Measurements from ENCODE around the gene GPATCH4. TPM values are rescaled to one million over a fixed set of nuclear protein-coding genes. Genes with fewer than 3 reads are reported as not detected.
A peak's percentile ranks its signal among the peaks of the same experiment; 100 is the strongest.

GPATCH4 gene
- total RNA-seq, 1 experiment from 2014 or later: 71.7 TPM

DNA sequence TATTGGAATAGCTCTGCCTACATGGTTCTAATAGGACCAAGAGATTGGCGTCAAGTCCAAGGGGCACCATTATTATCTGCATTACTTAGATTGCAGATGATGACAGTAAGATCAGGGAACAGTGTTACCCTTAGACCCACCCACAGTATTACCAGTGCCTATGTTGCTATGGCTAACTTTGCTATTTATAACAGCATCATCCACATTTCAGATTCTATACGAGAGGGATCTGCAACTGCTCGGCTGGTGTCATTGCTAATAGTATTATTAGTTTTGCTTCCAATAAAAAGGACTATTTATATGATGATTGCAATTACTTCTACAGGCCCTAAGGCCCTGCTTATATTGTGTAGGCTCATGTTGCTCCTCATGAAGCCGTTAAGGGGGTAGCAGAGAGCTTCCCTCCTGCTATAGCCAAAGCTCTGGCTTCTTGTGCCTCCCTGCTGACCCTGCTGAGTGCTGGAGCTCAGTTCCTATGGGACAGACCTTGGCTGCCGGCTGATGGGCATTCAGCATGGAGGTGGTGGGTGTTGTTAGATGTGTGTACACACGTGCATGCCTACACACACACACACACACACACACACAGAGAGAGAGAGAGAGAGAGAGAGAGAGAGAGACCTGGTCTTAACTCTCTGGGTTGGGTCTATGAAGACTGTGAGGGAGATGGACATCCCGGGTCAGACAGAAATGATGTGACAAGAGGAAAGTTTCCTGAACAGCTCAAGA lies 41.9 kb upstream of the GPATCH4 start:
- Histone ChIP-seq H3K27me3 (ENCODE audit: insufficient read depth, low read length) (peaks cover 10% of the 10 kb centered on the region; the same call in 1 of the 2 replicates), H2BK15ac (ENCODE audit: low read depth, low read length) (no peak overlapping the region), H4K91ac (ENCODE audit: insufficient read length, low read depth, low read length) (no peak overlapping the region), H4K20me1 (ENCODE audit: control insufficient read depth, insufficient read depth, insufficient read length) (no peaks in the 10 kb centered on the region), H3K23ac (ENCODE audit: insufficient read length, low read depth, low read length) (no peak overlapping the region), H3K56ac (ENCODE audit: insufficient read length, low read depth, low read length) (no peak overlapping the region), H3K79me1 (ENCODE audit: insufficient read depth, low read depth, low read length, poor library complexity, severe bottlenecking) (no peaks in the 10 kb centered on the region), H3K9ac (ENCODE audit: extremely low read depth, insufficient read length, low read length) (no peak overlapping the region), H2AK5ac (ENCODE audit: insufficient read length, low read length) (no peak overlapping the region), H4K5ac (ENCODE audit: insufficient read length, low read depth, low read length) (no peak overlapping the region), H3K14ac (ENCODE audit: insufficient read depth, low read length) (no peak overlapping the region), H3K23me2 (ENCODE audit: insufficient read length, low read depth, low read length, poor library complexity, severe bottlenecking) (peaks cover 11% of the 10 kb centered on the region), H3K18ac (ENCODE audit: insufficient read length, low read depth, low read length) (no peak overlapping the region), H4K8ac (replicated peaks; ENCODE audit: insufficient read length, low read depth, low read length) (no peak overlapping the region), H3K4me1 (ENCODE audit: insufficient read depth, low read length) (peaks cover 4% of the 10 kb centered on the region; the same call in 1 of the 2 replicates), H3K27ac (ENCODE audit: insufficient read length, low read depth, low read length) (no peak overlapping the region), H2BK120ac (ENCODE audit: low read depth, low read length, poor library complexity, severe bottlenecking) (no peak overlapping the region), H3K4me2 (ENCODE audit: insufficient read depth, insufficient read length, low read length) (peak overlapping the region; percentile 92), H2BK20ac (ENCODE audit: low read depth, low read length, poor library complexity, severe bottlenecking) (no peak overlapping the region), H3K79me2 (ENCODE audit: insufficient read depth, low read length) (no peaks in the 10 kb centered on the region), H2BK12ac (ENCODE audit: insufficient read length, low read depth, low read length) (no peak overlapping the region), H3T11ph (ENCODE audit: low read length) (no peak overlapping the region), H2BK5ac (ENCODE audit: insufficient read length, low read length) (no peak overlapping the region), H2AFZ (ENCODE audit: low read length) (no peak overlapping the region), H3K9me3 (ENCODE audit: control insufficient read depth, low read depth, low read length) (no peaks in the 10 kb centered on the region), H3K4ac (ENCODE audit: low read depth, low read length) (no peak overlapping the region)
- peak overlapping the region in 1 of 2 experiments; percentile 82; a peak in 3 of 5 replicates for H3K4me3 Mint-ChIP-seq
- H3K27ac Mint-ChIP-seq: no peak overlapping the region
- peaks cover 96% of the 10 kb centered on the region for H3K27me3 Mint-ChIP-seq (ENCODE audit: low read depth)
- no peak for TF ChIP-seq CTCF (conservative IDR thresholded peaks at IDR 0.05)
- H3K9me3 Mint-ChIP-seq: no peaks in the 10 kb centered on the region; a peak in 1 of 5 replicates
- DNase-seq: no peak
- H3K36me3 Mint-ChIP-seq (ENCODE audit: insufficient read depth in 1 of 3, low read depth in 3 of 3): no peaks in the 10 kb centered on the region
- no CpG with 5 or more reads among the region's 7 CpGs for whole genome bisulfite sequencing (ENCODE audit: extremely low coverage, insufficient read length, low lambda C conversion rate)
- peaks cover 24 to 25% of the 10 kb centered on the region in 2 experiments for H3K4me1 Mint-ChIP-seq
